ENCODE results near the gene HOXA6. TPM values are rescaled to one million over a fixed set of nuclear protein-coding genes. Genes with fewer than 3 reads are reported as not detected.

HOXA6 gene
- total and polyA plus RNA-seq, 2 donors (not counting 1 experiment from before 2014, with no cell fraction given), result 1.2 to 3.6 TPM

DNA sequence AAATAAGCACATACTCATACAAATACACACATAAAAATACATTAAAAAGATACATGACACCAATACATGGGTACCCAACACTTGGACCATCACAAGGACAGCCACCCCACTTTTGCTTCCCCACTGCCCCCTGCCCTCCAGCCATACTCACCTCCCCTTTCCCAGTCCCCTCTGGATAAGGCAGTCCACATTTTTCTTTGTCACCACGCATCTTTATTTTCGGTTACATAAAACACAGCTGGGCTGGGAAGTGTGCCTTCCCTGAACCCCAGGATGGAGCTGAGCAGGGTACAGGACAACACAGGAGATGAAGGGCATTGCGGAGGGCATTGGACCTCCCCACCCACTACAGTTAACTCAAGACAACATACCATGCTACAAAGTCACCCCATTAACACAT lies 6.0 kb upstream of the HOXA6 start:
- peaks cover 31% of the 10 kb centered on the region for H3K79me2 ChIP-seq (ENCODE audit: control insufficient read depth, insufficient read depth, low read length)

GRCh38 chr7:27152816-27153442 lies 5.4 kb upstream of the HOXA6 start:
- H3K27me3 ChIP-seq (ENCODE audit: control insufficient read depth, insufficient read depth, low read length), result no peaks in the 10 kb centered on the region
- peak overlapping the region; percentile 90 for H3K4me2 ChIP-seq (ENCODE audit: extremely low read depth, insufficient read depth, low read length)
- DNase-seq (ENCODE audit: low read depth in 2 of 2), result no peak
- peak overlapping the region in 2 of 4 experiments; percentile 42 to 61 for H3K4me3 ChIP-seq (replicated peaks in 1 of 4; ENCODE audit: control extremely low read depth in 1 of 4, insufficient read depth in 1 of 4, low read depth in 3 of 4, low read length in 4 of 4)
- H4K20me1 ChIP-seq (ENCODE audit: control insufficient read depth, extremely low read depth, insufficient read depth, low read length), result no peaks in the 10 kb centered on the region
- H3K9me3 ChIP-seq (ENCODE audit: control insufficient read depth, insufficient read depth, low read depth, low read length), result no peaks in the 10 kb centered on the region
- peaks cover 14% of the 10 kb centered on the region for H3K4me1 ChIP-seq (ENCODE audit: control insufficient read depth, extremely low read depth, insufficient read depth, low read length)
- peak overlapping the region; percentile 17 for H3K9ac ChIP-seq (ENCODE audit: insufficient read depth, low read length)
- H3K79me2 ChIP-seq (ENCODE audit: control insufficient read depth, insufficient read depth, low read length), result peaks cover 37% of the 10 kb centered on the region
- TF ChIP-seq, protein P1, sequence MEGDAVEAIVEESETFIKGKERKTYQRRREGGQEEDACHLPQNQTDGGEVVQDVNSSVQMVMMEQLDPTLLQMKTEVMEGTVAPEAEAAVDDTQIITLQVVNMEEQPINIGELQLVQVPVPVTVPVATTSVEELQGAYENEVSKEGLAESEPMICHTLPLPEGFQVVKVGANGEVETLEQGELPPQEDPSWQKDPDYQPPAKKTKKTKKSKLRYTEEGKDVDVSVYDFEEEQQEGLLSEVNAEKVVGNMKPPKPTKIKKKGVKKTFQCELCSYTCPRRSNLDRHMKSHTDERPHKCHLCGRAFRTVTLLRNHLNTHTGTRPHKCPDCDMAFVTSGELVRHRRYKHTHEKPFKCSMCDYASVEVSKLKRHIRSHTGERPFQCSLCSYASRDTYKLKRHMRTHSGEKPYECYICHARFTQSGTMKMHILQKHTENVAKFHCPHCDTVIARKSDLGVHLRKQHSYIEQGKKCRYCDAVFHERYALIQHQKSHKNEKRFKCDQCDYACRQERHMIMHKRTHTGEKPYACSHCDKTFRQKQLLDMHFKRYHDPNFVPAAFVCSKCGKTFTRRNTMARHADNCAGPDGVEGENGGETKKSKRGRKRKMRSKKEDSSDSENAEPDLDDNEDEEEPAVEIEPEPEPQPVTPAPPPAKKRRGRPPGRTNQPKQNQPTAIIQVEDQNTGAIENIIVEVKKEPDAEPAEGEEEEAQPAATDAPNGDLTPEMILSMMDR (conservative IDR thresholded peaks at IDR 0.05 in 1 of 2, IDR thresholded peaks at IDR 0.05 in 1 of 2; ENCODE audit: low read depth in 1 of 2, low read length in 2 of 2), result no peak
- TF ChIP-seq EZH2 (IDR thresholded peaks at IDR 0.05; ENCODE audit: low read length, missing control alignments), result no peak
- no peaks in the 10 kb centered on the region for H3K36me3 ChIP-seq (ENCODE audit: control insufficient read depth, insufficient read depth, low read length)
- H3K27ac ChIP-seq (ENCODE audit: insufficient read depth, low read length), result peak overlapping the region; percentile 81
- peak overlapping the region; percentile 43 for H2AFZ ChIP-seq (ENCODE audit: low read length)

More for the DNA sequence above, 6.0 kb upstream of the HOXA6 start:
- Histone ChIP-seq H3K27me3 (ENCODE audit: control insufficient read depth, insufficient read depth, low read length) (no peaks in the 10 kb centered on the region), H3K36me3 (ENCODE audit: control insufficient read depth, insufficient read depth, low read length) (no peaks in the 10 kb centered on the region), H3K9me3 (ENCODE audit: control insufficient read depth, insufficient read depth, low read depth, low read length) (no peaks in the 10 kb centered on the region), H3K4me3 (replicated peaks in 1 of 4; ENCODE audit: control extremely low read depth in 1 of 4, insufficient read depth in 1 of 4, low read depth in 3 of 4, low read length in 4 of 4) (no peak overlapping the region), H4K20me1 (ENCODE audit: control insufficient read depth, extremely low read depth, insufficient read depth, low read length) (no peaks in the 10 kb centered on the region), H2AFZ (ENCODE audit: low read length) (no peak overlapping the region), H3K9ac (ENCODE audit: insufficient read depth, low read length) (no peak overlapping the region), H3K4me1 (ENCODE audit: control insufficient read depth, extremely low read depth, insufficient read depth, low read length) (peaks cover 9% of the 10 kb centered on the region), H3K4me2 (ENCODE audit: extremely low read depth, insufficient read depth, low read length) (no peak overlapping the region), H3K27ac (ENCODE audit: insufficient read depth, low read length) (no peak overlapping the region)
- TF ChIP-seq EZH2 (IDR thresholded peaks at IDR 0.05; ENCODE audit: low read length, missing control alignments), result no peak
- TF ChIP-seq, protein P1 (conservative IDR thresholded peaks at IDR 0.05 in 1 of 2, IDR thresholded peaks at IDR 0.05 in 1 of 2; ENCODE audit: low read depth in 1 of 2, low read length in 2 of 2), result no peak
- no peak for DNase-seq (ENCODE audit: low read depth in 2 of 2)

DNA sequence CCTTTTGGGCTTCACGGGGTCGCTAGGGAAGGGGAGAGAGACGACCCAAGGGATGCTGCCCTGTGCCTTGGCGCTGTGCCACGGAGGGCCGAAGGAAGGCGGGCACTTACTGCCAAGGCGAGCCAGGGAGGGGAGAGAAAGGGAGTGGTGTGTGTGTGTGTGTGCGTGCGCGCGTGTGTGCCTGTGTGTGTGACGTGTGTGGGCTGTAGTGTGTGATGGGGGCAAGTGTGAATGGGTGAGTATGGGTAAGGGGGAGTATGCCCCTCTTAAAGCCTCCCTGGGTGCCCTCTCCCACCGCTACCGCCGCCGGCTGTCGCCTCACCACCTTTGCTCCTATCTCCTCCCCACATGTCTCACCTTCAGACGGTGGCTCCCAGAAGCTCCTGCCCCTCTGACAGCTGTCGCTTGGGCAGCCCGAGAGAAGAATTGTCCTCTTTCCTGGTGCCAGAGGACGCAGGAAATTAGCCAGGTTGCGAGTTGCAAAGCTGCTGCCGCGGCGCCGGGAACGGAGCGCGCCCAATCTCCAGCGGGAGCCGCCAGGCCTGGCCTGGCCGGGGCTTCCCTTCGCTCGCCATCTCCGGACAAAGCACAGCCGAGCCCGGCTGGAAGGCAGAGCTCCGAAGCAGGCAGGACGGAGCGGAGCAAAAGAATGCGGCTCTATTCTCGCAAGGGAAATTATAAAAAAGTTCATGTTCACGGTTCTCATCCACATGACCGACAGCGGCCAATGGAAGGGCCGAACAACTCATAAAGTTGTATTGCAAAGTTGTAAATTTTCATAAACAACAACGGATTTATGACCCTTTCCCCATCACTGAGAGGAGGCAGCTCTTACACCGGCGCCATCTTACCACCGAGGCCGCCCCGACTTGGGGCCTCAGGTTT lies 4.6 kb upstream of the HOXA6 start, which contains the start of gene HOXA3:
Gene HOXA3 (minus strand): TSS at position 653 of the 885 bp plus-strand sequence. CDS start 41,943 bp downstream, outside the sequence.
- Histone ChIP-seq H4K20me1 (ENCODE audit: control insufficient read depth, extremely low read depth, insufficient read depth, low read length) (no peaks in the 10 kb centered on the region), H3K27ac (ENCODE audit: insufficient read depth, low read length) (peak within 1 kb of the TSS; percentile 81), H3K27me3 (ENCODE audit: control insufficient read depth, insufficient read depth, low read length) (no peaks in the 10 kb centered on the region), H3K79me2 (ENCODE audit: control insufficient read depth, insufficient read depth, low read length) (peaks cover 43% of the 10 kb centered on the region), H3K9ac (ENCODE audit: insufficient read depth, low read length) (peak within 1 kb of the TSS; percentile 64), H3K4me2 (ENCODE audit: extremely low read depth, insufficient read depth, low read length) (peak within 1 kb of the TSS; percentile 90), H3K4me1 (ENCODE audit: control insufficient read depth, extremely low read depth, insufficient read depth, low read length) (peaks cover 17% of the 10 kb centered on the region), H3K36me3 (ENCODE audit: control insufficient read depth, insufficient read depth, low read length) (no peaks in the 10 kb centered on the region), H3K4me3 (replicated peaks in 1 of 4; ENCODE audit: control extremely low read depth in 1 of 4, insufficient read depth in 1 of 4, low read depth in 3 of 4, low read length in 4 of 4) (peak within 1 kb of the TSS; percentile 42 to 61 (median 49)), H3K9me3 (ENCODE audit: control insufficient read depth, insufficient read depth, low read depth, low read length) (no peaks in the 10 kb centered on the region), H2AFZ (ENCODE audit: low read length) (peak within 1 kb of the TSS; percentile 43)
- peak in 1 of 2 donors; percentile 74 for DNase-seq (ENCODE audit: low read depth in 2 of 2)
- TF ChIP-seq, protein P1 (conservative IDR thresholded peaks at IDR 0.05 in 1 of 2, IDR thresholded peaks at IDR 0.05 in 1 of 2; ENCODE audit: low read depth in 1 of 2, low read length in 2 of 2), result no peak
- TF ChIP-seq EZH2 (IDR thresholded peaks at IDR 0.05; ENCODE audit: low read length, missing control alignments), result no peak
